ENCODE results near the gene ABCF3.

The ABCF3 gene

DNA sequence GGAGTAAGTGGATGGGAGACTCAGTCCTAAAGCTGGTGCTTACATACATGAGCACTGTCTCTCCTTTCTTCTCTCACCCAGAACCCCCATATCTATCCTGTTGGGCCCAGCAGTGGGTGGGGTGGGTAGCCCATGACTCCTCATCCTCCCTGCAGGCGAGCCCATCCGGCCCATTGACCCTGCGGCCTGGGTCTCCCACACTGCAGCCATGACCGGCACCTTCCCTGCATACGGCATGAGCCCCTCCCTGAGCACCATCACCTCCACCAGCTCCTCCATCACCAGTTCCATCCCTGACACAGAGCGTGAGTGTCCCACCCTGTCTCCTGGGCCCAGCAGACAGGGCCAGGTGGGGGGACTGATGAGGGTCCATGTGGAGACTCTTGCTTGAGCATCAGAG, 19.3 kb upstream of the ABCF3 start:
- no peak for DNase-seq (ENCODE audit: extremely low read depth in 1 of 2, low read depth in 1 of 2)

DNA sequence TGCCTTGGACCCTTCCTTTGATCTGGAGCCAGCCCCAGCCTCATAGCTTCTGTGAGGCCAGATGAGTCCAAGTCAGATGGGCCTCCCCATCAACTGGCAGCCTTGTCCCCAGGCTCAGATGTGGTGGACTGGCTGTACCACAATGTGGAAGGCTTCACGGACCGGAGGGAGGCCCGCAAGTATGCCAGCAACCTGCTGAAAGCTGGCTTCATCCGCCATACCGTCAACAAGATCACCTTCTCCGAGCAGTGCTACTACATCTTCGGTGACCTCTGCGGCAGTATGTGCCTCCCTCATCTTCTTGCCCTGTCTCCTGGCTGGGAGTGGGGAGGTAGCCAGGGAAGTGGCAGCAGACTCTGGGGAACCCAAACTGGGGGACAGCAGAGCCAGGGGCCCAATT, 18.2 kb upstream of the ABCF3 start:
- no peak for DNase-seq (ENCODE audit: extremely low read depth in 1 of 2, low read depth in 1 of 2)

DNA sequence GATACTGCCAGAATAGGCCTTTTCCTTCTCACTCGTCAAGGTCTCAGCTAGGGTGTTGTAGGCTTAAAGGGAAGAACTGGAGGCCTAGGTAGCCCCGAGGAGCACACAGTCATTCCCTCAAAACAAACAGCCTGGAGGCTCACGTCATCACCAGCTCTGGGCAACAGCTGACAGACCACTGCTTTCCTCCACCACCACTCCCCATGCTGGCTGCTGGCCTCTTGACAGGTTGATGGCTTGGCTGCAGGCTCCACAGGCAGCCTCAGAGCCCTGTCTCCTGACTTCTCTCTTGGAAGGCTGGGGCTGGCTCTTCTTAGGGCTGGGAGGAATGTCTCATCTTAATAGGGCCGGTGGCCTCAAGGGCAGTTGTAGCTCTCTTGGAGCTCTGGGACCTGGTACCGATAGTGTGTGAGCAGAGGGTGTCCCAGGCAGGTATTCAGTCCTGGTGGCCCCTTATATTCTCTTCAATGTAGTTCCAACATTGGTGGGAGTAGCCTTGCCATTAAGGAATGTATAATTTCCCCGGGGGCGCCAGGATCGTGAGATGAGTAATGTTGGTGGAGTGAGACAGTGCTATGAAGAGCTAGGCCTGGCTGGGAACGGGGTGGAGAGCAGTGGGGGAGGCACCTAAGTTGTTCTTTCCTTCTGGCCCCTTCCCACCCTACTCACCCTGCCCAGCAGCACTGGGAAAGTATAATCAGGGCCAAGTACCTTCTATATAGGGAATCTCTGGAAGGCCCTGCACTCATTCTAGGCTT, 17.5 kb upstream of the ABCF3 start:
- DNase-seq (ENCODE audit: extremely low read depth in 1 of 2, low read depth in 1 of 2): no peak

DNA sequence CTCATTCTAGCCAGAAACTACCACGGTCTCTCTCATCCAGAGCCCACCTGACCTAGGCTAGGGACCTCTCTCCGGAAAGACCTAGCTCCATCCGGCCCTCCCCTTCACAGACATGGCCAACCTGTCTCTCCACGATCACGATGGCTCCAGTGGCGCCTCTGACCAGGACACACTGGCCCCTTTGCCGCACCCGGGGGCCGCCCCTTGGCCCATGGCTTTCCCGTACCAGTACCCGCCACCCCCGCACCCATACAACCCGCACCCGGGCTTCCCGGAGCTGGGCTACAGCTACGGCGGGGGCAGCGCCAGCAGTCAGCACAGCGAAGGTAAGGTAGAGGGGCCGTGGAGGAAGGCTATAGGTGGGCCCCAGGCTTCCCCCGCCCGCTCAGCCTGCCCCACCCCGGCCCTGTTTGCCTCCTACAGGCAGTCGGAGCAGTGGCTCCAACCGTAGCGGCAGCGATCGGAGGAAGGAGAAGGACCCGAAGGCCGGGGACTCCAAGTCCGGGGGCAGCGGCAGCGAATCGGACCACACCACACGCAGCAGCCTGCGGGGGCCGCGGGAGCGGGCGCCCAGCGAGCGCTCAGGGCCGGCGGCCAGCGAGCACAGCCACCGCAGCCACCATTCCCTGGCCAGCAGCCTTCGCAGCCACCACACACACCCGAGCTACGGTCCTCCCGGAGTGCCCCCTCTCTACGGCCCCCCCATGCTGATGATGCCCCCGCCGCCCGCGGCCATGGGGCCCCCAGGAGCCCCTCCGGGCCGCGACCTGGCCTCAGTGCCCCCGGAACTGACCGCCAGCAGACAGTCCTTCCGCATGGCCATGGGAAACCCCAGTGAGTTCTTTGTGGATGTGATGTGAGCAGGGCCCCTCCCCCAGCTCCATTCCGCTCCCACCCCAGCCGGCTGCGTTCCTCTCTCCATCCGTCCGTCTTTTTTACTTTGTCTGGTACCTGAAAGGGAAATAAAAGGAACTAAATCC, 15.8 kb upstream of the ABCF3 start:
- no peak for DNase-seq (ENCODE audit: extremely low read depth in 1 of 2, low read depth in 1 of 2)

DNA sequence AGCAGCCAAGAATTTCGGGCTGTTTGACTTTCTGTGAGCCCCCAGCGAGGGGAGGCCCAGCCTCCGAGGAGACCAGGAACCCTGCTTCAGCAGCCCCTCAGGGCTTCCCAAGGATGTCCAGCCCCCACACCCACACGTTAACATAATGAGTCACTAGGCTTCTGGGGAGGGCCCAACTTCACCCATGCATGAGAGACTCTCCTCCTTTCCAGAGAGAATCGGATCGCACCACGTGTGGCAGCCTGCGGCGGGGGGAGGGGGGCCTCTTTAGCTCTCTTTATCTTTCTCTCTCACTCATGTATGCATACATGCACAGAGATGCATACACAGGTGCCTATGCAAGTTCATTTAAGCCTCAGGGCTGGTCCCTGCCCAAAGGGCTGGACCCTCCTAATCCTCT, 14.4 kb upstream of the ABCF3 start:
- DNase-seq (ENCODE audit: extremely low read depth in 1 of 2, low read depth in 1 of 2): no peak

DNA sequence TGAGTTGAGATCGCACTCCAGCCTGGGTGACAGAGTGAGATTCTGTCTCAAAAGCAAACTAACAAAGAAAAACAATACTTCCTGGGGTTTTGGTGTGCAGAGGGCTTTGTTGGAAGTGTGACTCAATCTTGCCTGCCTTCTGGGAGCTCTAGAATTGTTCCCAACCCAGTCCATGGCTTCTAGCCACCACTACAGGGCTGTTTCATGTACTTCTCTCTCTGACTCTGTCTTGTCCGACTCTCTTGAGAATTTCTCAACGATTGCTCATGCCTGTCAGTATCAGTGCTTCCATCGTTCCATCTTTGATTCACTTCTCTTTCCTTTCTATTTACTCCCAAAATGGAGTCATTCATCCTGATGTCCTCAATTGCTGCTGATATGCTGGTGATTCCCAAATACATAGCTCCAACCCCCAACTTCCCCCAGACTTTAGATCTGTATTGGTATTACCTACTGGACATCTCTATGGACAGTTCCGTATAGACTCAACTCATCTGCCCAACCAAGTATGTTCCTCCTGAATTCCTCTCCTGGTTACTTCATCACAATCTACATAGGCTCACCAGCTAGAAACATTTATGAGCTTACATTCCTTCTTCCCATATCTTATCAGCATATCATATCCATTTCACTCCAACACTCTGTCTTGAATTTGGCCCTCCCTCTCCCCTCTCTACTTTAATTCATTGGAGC, 13.2 kb upstream of the ABCF3 start:
- DNase-seq (ENCODE audit: extremely low read depth in 1 of 2, low read depth in 1 of 2): no peak

DNA sequence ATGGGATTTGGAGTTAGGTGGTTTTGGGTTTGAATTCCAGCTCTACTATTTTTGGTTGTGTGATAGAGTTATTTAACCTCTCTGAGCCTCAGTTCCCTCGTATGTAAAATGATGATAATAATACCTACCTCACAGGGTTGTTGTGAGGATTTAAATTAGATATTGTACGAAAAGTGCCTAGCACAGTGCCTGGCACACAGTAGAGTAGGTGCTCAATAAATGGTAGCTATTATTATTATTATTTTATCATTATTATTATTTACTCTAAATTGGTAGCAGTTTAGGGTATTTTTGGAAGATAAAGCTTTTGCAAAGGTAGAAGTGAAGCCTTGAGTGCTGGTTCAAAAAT, 12.7 kb upstream of the ABCF3 start:
- DNase-seq (ENCODE audit: extremely low read depth in 1 of 2, low read depth in 1 of 2): no peak

DNA sequence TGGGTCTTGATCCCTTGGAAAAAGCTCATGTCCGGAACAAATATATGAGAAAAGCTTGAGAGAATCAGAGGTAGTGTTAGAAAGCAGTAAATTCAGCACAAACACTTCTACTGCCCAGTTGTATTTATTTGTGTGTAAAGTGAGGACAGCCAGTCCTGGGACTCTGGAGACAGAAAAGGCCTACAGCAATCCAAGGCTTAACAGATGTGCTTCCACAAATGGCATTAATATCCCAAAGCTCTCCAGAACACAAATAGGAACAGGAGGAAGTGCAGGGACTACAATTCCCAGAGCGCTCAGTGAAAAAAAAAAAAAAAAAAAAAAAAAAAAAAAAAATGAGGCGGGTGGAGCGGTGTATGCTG, 11.7 kb upstream of the ABCF3 start:
- DNase-seq (ENCODE audit: extremely low read depth in 1 of 2, low read depth in 1 of 2): no peak

DNA sequence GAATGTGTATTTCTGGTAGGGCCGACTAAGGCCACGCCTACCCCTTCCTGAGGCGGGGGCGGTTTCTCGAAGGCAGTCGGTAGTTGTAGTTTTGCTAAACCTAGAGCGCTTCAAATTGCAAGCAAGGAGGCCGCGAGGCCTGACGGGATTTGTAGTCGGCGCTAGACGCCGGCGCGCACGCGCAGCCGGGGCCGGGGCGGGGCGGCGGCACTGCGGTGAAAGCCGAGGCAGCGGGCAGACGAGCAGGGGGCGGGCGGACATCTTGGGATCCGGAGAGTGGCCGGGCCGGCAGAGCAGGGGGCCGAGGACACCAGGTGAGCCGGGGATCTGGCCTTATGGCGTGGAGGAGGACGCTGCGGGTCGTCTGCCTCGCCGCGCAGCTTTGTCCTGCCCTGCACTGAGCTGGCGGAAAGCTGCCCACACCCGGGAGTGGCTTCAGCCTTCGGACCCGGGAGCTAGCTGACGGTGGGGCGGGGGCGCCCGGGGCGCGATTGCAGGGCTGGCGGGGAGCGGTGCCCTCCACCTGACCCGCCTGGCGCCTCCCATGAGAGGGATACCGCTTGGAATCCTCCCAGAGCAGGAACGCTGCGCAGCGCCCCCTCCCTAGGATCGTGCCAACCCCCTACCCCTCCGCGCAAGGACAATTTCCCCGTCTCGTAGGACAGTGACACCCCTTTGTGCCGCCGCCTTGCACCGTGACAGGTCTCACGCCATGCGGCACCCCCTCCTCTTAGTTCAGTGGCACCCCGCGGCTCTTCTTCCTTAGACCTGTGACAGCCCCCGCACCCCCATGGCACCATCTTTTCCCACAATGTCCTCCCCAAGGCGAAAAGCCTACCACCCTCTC, 11.1 kb upstream of the ABCF3 start, which contains the start of gene AP2M1:
TSS of gene AP2M1 (plus strand) at position 210 of the 847 bp plus-strand sequence. CDS start 2,139 bp downstream, outside the sequence.
- peak; percentile 96 for DNase-seq (ENCODE audit: extremely low read depth in 1 of 2, low read depth in 1 of 2)

DNA sequence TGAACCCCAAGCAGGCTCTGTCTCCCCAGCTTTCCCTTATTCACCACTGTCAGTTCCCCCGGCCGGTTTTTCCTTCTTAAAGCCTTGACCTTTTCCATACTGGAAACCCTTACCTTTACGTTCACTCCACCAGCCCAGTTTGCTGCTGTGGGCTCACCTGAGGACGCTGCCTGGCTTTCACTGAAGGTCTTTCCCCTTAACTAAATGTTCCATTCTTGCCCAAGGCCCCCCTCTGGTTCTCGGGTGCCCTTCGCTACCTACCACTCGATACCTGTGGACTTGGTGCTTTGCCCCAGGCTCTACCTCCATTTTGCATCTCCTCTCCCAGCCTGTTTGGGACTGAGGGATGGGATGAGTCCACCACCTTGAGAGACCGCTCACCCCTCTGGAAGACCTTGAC, 10.5 kb upstream of the ABCF3 start:
- no peak for DNase-seq (ENCODE audit: extremely low read depth in 1 of 2, low read depth in 1 of 2)

DNA sequence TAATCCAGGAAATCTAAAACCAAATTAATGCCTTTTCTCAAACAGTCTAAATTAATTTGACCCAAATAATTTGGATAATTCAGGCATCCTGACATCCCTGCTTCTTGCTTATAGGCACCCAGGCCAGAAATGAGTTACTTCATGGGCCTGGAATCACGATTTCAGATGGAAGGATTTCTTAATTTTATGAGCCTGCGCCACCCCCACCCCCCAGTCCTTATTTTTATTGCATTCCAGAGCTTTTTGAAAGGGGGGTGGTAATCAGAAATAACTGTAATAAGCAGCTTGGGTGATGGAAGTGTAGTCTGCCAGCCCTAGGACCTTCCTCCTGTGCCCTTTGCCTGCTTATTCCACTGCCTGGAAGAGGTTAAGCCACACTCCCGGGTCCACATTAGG, 10.0 kb upstream of the ABCF3 start:
- no peak for DNase-seq (ENCODE audit: extremely low read depth in 1 of 2, low read depth in 1 of 2)

DNA sequence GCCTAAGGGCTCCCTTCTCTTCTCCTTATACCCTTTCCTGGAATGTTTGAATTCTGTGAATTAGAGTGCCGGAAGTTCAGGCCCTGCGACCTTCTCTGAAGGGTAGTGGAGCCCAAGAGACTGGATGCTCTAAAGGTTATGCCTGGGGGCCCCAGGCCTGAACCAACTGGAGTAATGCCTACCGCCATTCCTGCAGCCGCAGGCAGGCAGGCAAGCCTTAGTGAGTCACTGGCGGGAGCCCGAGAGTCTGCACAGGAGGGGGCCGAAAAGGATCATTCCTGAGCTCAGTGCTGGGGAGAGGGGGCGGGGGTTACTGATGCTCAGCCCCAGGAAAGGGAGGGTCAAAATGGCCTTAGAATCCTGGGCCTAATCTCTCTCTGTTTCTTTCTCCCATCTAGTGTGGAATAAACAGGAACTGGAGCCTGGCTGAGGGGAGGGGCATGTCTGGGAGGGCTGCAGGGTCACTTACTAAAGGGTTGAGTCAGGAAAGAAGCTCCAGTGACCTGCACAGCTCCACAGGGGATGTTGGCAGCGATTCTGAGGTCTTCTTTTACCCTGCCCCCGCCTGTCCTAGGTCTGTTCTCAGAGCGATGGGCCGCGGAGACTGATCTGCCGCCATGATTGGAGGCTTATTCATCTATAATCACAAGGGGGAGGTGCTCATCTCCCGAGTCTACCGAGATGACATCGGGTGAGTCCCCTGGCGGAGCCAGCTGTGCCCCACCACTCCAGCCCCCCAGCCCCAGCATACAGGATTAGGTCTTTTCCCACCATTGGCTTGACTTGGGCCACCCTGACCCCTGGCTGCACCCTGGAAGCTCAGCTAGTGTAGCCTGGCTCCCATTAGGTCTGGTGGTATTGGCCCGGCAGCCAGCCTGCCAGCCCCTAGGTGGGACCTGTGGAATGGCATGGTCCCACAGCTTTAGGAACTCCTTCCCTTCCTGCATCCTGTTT, 9.3 kb upstream of the ABCF3 start:
- no peak for DNase-seq (ENCODE audit: extremely low read depth in 1 of 2, low read depth in 1 of 2)

DNA sequence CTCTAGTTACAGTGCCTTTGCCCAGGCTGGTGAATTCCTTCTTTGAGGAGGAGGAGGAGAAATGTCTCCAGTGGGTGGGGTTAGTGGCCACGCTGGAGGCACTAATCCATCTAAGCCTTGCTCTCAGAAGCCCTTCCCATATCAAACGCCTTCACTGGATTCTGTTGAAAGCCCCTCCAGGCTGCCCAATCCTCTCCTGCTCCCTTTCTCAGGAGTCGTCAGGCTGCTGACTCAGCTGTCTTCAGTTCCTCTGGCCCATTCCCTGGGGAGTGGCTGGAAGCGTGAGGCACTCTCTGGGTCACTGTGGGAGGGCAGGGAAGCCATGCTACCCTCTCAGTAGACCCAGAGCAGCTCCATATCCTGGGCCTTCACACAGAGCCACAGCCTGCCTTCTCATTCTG, 8.7 kb upstream of the ABCF3 start:
- DNase-seq (ENCODE audit: extremely low read depth in 1 of 2, low read depth in 1 of 2): no peak

DNA sequence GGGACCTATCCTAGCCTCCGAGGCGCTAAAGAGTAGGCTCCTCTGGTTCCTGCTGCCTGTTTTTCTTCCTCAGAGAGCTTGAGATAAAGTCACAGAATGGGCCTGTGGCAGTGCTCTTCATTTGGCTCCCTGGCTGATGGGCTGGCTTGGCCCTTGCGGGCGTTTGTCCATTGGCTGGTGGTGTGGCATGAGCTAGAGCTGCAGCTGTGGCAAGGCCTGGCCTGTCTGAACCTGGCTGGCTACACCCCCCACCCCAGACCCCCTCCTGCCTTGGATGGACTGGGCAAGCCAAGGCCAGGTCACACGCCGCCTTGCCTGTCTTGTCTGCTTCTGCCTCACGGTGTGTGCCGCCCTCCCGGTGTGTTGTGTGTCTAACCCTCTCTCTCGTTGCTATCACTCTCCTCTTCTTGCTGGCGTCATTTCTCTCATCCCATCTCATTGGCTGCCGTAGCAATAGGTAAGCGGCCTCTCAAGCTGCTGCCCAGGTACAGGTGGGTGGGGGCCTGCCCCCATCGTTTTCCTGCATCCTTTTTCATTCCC, 8.2 kb upstream of the ABCF3 start:
- DNase-seq (ENCODE audit: extremely low read depth in 1 of 2, low read depth in 1 of 2): no peak

DNA sequence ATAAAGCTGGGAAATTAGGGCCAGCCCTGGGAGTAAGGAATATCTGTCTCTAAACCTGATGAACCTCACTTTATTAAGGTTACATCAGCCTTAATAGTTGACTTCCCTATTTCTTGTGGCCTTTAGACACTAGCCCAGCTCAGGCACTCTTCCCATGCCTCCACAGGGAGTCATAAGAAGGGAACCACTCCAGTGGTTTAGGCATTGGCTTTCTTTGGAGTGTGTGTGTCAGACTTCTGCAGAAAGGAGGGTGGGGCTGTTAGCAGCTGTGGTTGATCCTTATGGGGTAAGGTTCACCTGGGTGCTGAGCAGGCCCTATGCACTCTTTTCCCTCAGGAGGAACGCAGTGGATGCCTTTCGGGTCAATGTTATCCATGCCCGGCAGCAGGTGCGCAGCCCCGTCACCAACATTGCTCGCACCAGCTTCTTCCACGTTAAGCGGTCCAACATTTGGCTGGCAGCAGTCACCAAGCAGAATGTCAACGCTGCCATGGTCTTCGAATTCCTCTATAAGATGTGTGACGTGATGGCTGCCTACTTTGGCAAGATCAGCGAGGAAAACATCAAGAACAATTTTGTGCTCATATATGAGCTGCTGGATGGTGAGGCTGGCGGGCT, 7.4 kb upstream of the ABCF3 start:
- no peak for DNase-seq (ENCODE audit: extremely low read depth in 1 of 2, low read depth in 1 of 2)

DNA sequence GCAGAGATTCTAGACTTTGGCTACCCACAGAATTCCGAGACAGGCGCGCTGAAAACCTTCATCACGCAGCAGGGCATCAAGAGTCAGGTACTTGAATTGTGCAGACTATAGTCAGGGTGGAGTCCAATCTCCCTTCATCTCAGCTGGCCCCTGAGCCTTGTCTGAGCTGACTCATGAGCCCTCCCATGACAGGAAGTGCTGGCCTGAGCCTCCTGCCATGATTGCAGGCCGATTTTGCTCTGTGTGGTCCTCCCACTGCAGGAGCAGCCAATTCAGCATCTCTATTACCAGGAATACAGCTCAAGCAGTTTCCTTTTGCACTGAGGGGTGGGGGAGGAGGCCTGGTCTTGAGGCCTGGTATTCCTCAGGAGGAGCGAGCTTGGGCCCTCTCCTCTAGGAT, 5.8 kb upstream of the ABCF3 start:
- no peak for DNase-seq (ENCODE audit: extremely low read depth in 1 of 2, low read depth in 1 of 2)

DNA sequence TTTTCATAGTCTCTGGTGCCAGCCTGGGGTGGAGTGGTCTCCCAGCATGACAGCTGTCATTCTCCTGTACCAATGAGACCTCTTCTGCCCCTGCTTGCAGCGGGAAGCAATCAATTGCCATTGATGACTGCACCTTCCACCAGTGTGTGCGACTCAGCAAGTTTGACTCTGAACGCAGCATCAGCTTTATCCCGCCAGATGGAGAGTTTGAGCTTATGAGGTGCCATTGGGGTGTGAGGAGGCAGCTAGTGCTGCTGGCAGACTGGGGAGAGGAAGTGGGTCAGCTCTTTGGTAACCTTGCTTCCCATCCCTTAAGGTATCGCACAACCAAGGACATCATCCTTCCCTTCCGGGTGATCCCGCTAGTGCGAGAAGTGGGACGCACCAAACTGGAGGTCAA, 4.4 kb upstream of the ABCF3 start:
- no peak for DNase-seq (ENCODE audit: extremely low read depth in 1 of 2, low read depth in 1 of 2)

DNA sequence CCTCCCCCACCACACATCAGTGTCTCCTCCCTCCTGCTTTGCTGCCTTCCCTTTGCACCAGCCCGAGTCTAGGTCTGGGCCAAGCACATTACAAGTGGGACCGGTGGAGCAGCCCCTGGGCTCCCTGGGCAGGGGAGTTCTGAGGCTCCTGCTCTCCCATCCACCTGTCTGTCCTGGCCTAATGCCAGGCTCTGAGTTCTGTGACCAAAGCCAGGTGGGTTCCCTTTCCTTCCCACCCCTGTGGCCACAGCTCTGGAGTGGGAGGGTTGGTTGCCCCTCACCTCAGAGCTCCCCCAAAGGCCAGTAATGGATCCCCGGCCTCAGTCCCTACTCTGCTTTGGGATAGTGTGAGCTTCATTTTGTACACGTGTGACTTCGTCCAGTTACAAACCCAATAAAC, 2.3 kb upstream of the ABCF3 start:
- DNase-seq (ENCODE audit: extremely low read depth in 1 of 2, low read depth in 1 of 2): no peak
